Melanocyte of skin (primary cell): ENCODE results near the gene RTP1. TPM values are rescaled to one million over a fixed set of nuclear protein-coding genes. Genes with fewer than 3 reads are reported as not detected.

Source experiments
- total RNA-seq, 2 donors: library from RNA; depleted of rRNA; stranded (reverse); fragments of >200 nt; gene quantifications; 2 replicates each; pipeline ENCODE4 v1.2.3, GENCODE V29; 2012

The RTP1 gene
- total RNA-seq: not detected

GRCh38 chr3:187197335-187197649, at the start of gene RTP1:
Gene RTP1 (plus strand): TSS chr3:187197486. CDS start chr3:187197516, 30 bp downstream.

Other genes with a start within 250 kb of the RTP1 start
- gene RPL39L, start 58.0 kb upstream of the RTP1 start, total RNA-seq: 10 to 100 TPM; 25.5 to 54.3 TPM
- not detected for gene MASP1, start 94.3 kb downstream of the RTP1 start, total RNA-seq
- 10 to 100 TPM; 56.8 to 58.3 TPM for gene RTP4, start 170.9 kb downstream of the RTP1 start, total RNA-seq